Activated naive CD8-positive, alpha-beta T cell (primary cell): Measurements from ENCODE around the gene CALCA.
A peak's percentile ranks its signal among the peaks of the same experiment; 100 is the strongest.
"Not testable (repeated sequence)": the region's sequence is repeated elsewhere in the genome, so short reads cannot be mapped to it uniquely, and the experiment has no call there.

Experiments
- H3K27ac Mint-ChIP-seq: one replicate; pipeline ENCODE4 v1.8.0; 2021; ENCODE audit warnings: mixed read lengths
- H3K27me3 Mint-ChIP-seq: one replicate; pipeline ENCODE4 v1.8.0; 2021; ENCODE audit warnings: mixed read lengths
- H3K36me3 Mint-ChIP-seq: one replicate; pipeline ENCODE4 v1.8.0; 2021; ENCODE audit warnings: mixed read lengths
- H3K4me1 Mint-ChIP-seq: one replicate; pipeline ENCODE4 v1.8.0; 2021; ENCODE audit warnings: low read depth, mixed read lengths
- H3K4me3 Mint-ChIP-seq: one replicate; pipeline ENCODE4 v1.8.0; 2021; ENCODE audit warnings: mild to moderate bottlenecking, mixed read lengths
- H3K9me3 Mint-ChIP-seq: one replicate; pipeline ENCODE4 v1.8.0; 2021; ENCODE audit warnings: low read depth, mixed read lengths

The CALCA gene

GRCh38 chr11:14971865-14972580 is at the start of gene CALCA:
TSS of gene CALCA (minus strand) at chr11:14972351. CDS start at chr11:14971192, 1,159 bp downstream.
- peaks cover 42% of the 10 kb centered on the region for H3K27me3 Mint-ChIP-seq
- H3K9me3 Mint-ChIP-seq: no peaks in the 10 kb centered on the region
- H3K4me3 Mint-ChIP-seq: peak within 1 kb of the TSS; percentile 82
- H3K4me1 Mint-ChIP-seq: peaks cover 32% of the 10 kb centered on the region
- no peaks in the 10 kb centered on the region for H3K36me3 Mint-ChIP-seq
- no peak within 1 kb of the TSS for H3K27ac Mint-ChIP-seq

GRCh38 chr11:15016200-15016599 is 44.0 kb upstream of the CALCA start:
- Mint-ChIP-seq H3K27me3 (peaks cover 12% of the 10 kb centered on the region), H3K36me3 (peaks cover 10% of the 10 kb centered on the region), H3K9me3 (peaks cover 30% of the 10 kb centered on the region), H3K27ac (no peak overlapping the region), H3K4me3 (no peak overlapping the region), H3K4me1 (no peaks in the 10 kb centered on the region)

GRCh38 chr11:15011776-15012345 is 39.7 kb upstream of the CALCA start:
- Mint-ChIP-seq H3K9me3 (peaks cover 13% of the 10 kb centered on the region), H3K4me3 (no peak overlapping the region), H3K36me3 (peaks cover 3% of the 10 kb centered on the region), H3K4me1 (no peaks in the 10 kb centered on the region), H3K27ac (no peak overlapping the region), H3K27me3 (peaks cover 25% of the 10 kb centered on the region)

GRCh38 chr11:15010865-15011264 is 38.7 kb upstream of the CALCA start:
- H3K4me1 Mint-ChIP-seq: no peaks in the 10 kb centered on the region
- peaks cover 23% of the 10 kb centered on the region for H3K27me3 Mint-ChIP-seq
- H3K36me3 Mint-ChIP-seq: no peaks in the 10 kb centered on the region
- no peak overlapping the region for H3K27ac Mint-ChIP-seq
- no peak overlapping the region for H3K4me3 Mint-ChIP-seq
- peaks cover 5% of the 10 kb centered on the region for H3K9me3 Mint-ChIP-seq

GRCh38 chr11:15006139-15006759 is 34.1 kb upstream of the CALCA start:
- Mint-ChIP-seq H3K9me3 (no peaks in the 10 kb centered on the region), H3K36me3 (no peaks in the 10 kb centered on the region), H3K4me1 (no peaks in the 10 kb centered on the region), H3K27ac (no peak overlapping the region), H3K4me3 (no peak overlapping the region), H3K27me3 (peaks cover 28% of the 10 kb centered on the region)

GRCh38 chr11:14988133-14988532 is 16.0 kb upstream of the CALCA start:
- H3K4me3 Mint-ChIP-seq, H3K36me3 Mint-ChIP-seq, H3K27ac Mint-ChIP-seq, H3K4me1 Mint-ChIP-seq, H3K9me3 Mint-ChIP-seq: not testable (repeated sequence)
- peaks cover 12% of the 10 kb centered on the region for H3K27me3 Mint-ChIP-seq

GRCh38 chr11:14981507-14981906 is 9.4 kb upstream of the CALCA start:
- no peak overlapping the region for H3K4me3 Mint-ChIP-seq
- H3K9me3 Mint-ChIP-seq: no peaks in the 10 kb centered on the region
- no peaks in the 10 kb centered on the region for H3K4me1 Mint-ChIP-seq
- peaks cover 15% of the 10 kb centered on the region for H3K27me3 Mint-ChIP-seq
- peaks cover 8% of the 10 kb centered on the region for H3K36me3 Mint-ChIP-seq
- H3K27ac Mint-ChIP-seq: no peak overlapping the region

GRCh38 chr11:14980854-14981253 is 8.7 kb upstream of the CALCA start:
- H3K27me3 Mint-ChIP-seq: peaks cover 21% of the 10 kb centered on the region
- peaks cover 8% of the 10 kb centered on the region for H3K36me3 Mint-ChIP-seq
- H3K27ac Mint-ChIP-seq: no peak overlapping the region

GRCh38 chr11:14977101-14977880 is 5.1 kb upstream of the CALCA start:
- H3K36me3 Mint-ChIP-seq: peaks cover 3% of the 10 kb centered on the region
- H3K27me3 Mint-ChIP-seq: peaks cover 44% of the 10 kb centered on the region
- no peak overlapping the region for H3K4me3 Mint-ChIP-seq
- no peak overlapping the region for H3K27ac Mint-ChIP-seq
- no peaks in the 10 kb centered on the region for H3K9me3 Mint-ChIP-seq
- peaks cover 28% of the 10 kb centered on the region for H3K4me1 Mint-ChIP-seq

More at GRCh38 chr11:14980854-14981253, 8.7 kb upstream of the CALCA start:
- H3K4me1 Mint-ChIP-seq: peaks cover 2% of the 10 kb centered on the region
- no peaks in the 10 kb centered on the region for H3K9me3 Mint-ChIP-seq
- no peak overlapping the region for H3K4me3 Mint-ChIP-seq

GRCh38 chr11:14975252-14975587 is 3.1 kb upstream of the CALCA start:
- H3K36me3 Mint-ChIP-seq: peaks cover 3% of the 10 kb centered on the region
- H3K4me3 Mint-ChIP-seq: peak overlapping the region; percentile 82
- H3K27me3 Mint-ChIP-seq: peaks cover 44% of the 10 kb centered on the region
- H3K4me1 Mint-ChIP-seq: peaks cover 32% of the 10 kb centered on the region
- no peak overlapping the region for H3K27ac Mint-ChIP-seq
- H3K9me3 Mint-ChIP-seq: no peaks in the 10 kb centered on the region

GRCh38 chr11:14974515-14975251 is 2.5 kb upstream of the CALCA start:
- Mint-ChIP-seq H3K27me3 (peaks cover 44% of the 10 kb centered on the region), H3K27ac (no peak overlapping the region), H3K4me1 (peaks cover 32% of the 10 kb centered on the region), H3K9me3 (no peaks in the 10 kb centered on the region), H3K4me3 (peak overlapping the region; percentile 82), H3K36me3 (peaks cover 3% of the 10 kb centered on the region)

GRCh38 chr11:14973621-14974514 is 1.7 kb upstream of the CALCA start:
- Mint-ChIP-seq H3K27me3 (peaks cover 45% of the 10 kb centered on the region), H3K9me3 (no peaks in the 10 kb centered on the region), H3K4me3 (peak overlapping the region; percentile 82), H3K36me3 (no peaks in the 10 kb centered on the region), H3K27ac (peak overlapping the region; percentile 2), H3K4me1 (peaks cover 32% of the 10 kb centered on the region)

- Mint-ChIP-seq H3K9me3 (no peaks in the 10 kb centered on the region), H3K27me3 (peaks cover 42% of the 10 kb centered on the region), H3K36me3 (no peaks in the 10 kb centered on the region), H3K4me1 (peaks cover 32% of the 10 kb centered on the region), H3K4me3 (peak overlapping the region; percentile 82), H3K27ac (no peak overlapping the region)
These were observed 687 bp upstream of the CALCA start for GRCh38 chr11:14972581-14973495.
